Nephron progenitor cell (in vitro differentiated cells): ENCODE data around the gene CBX2.
A peak's percentile ranks its signal among the peaks of the same experiment; 100 is the strongest.
"Not testable (repeated sequence)": the region's sequence is repeated elsewhere in the genome, so short reads cannot be mapped to it uniquely, and the experiment has no call there.

Experiments used
- DNase-seq: peaks from one replicate; pipeline ENCODE4 v3.0.0; 2021
- H3K27ac Mint-ChIP-seq: 2 replicates; pipeline ENCODE4 v1.8.0; 2021; ENCODE audit warnings: mild to moderate bottlenecking, moderate library complexity, mixed read lengths
- H3K27me3 Mint-ChIP-seq: 2 replicates; pipeline ENCODE4 v1.8.0; 2021; ENCODE audit warnings: mild to moderate bottlenecking, low read depth, mixed read lengths; ENCODE audit not compliant: poor library complexity
- H3K36me3 Mint-ChIP-seq: 2 replicates; pipeline ENCODE4 v1.8.0; 2021; ENCODE audit warnings: low read depth, mixed read lengths
- H3K4me1 Mint-ChIP-seq: 2 replicates; pipeline ENCODE4 v1.8.0; 2021; ENCODE audit warnings: mixed read lengths
- H3K4me3 Mint-ChIP-seq: 2 replicates; pipeline ENCODE4 v1.8.0; 2021; ENCODE audit warnings: mild to moderate bottlenecking, moderate library complexity, mixed read lengths
- H3K9me3 Mint-ChIP-seq: 2 replicates; pipeline ENCODE4 v1.8.0; 2021; ENCODE audit warnings: mild to moderate bottlenecking, moderate library complexity, mixed read lengths
- CTCF ChIP-seq: fragments of 200-600 bp; sonication (generic); IDR thresholded peaks from 2 replicates; pipeline ENCODE4 v1.5.0; 2021; ENCODE audit warnings: antibody characterized with exemption

The CBX2 gene

GRCh38 chr17:79769570-79770506, 8.1 kb upstream of the CBX2 start:
- Mint-ChIP-seq H3K27ac (peak overlapping the region; percentile 59), H3K4me1 (peaks cover 46% of the 10 kb centered on the region), H3K36me3 (peaks cover 18% of the 10 kb centered on the region), H3K27me3 (peaks cover 12% of the 10 kb centered on the region), H3K9me3 (peaks cover 11% of the 10 kb centered on the region), H3K4me3 (no peak overlapping the region)
- no peak for TF ChIP-seq CTCF
- DNase-seq = no peak

- no peak for TF ChIP-seq CTCF
- Mint-ChIP-seq H3K36me3 (peaks cover 18% of the 10 kb centered on the region), H3K27me3 (peaks cover 9% of the 10 kb centered on the region), H3K9me3 (peaks cover 11% of the 10 kb centered on the region), H3K4me1 (peaks cover 60% of the 10 kb centered on the region), H3K27ac (no peak overlapping the region), H3K4me3 (no peak overlapping the region)
- DNase-seq = no peak
Observed at GRCh38 chr17:79771276-79771675, 6.7 kb upstream of the CBX2 start.

- not testable (repeated sequence) for H3K27me3 Mint-ChIP-seq, H3K9me3 Mint-ChIP-seq, H3K4me3 Mint-ChIP-seq, H3K27ac Mint-ChIP-seq, DNase-seq
- Mint-ChIP-seq H3K4me1 (peaks cover 65% of the 10 kb centered on the region), H3K36me3 (peaks cover 15% of the 10 kb centered on the region)
Observed at GRCh38 chr17:79772726-79773125, 5.2 kb upstream of the CBX2 start.

- H3K4me1 Mint-ChIP-seq = peaks cover 64% of the 10 kb centered on the region
- H3K27me3 Mint-ChIP-seq = peaks cover 5% of the 10 kb centered on the region
- H3K36me3 Mint-ChIP-seq = peaks cover 8% of the 10 kb centered on the region
- no peak overlapping the region for H3K27ac Mint-ChIP-seq
- H3K9me3 Mint-ChIP-seq = no peaks in the 10 kb centered on the region
- no peak for TF ChIP-seq CTCF
- peak overlapping the region; percentile 13 for H3K4me3 Mint-ChIP-seq
- DNase-seq = no peak
Observed at GRCh38 chr17:79774561-79774975, 3.4 kb upstream of the CBX2 start.

GRCh38 chr17:79775632-79776031, 2.3 kb upstream of the CBX2 start:
- H3K27ac Mint-ChIP-seq = peak overlapping the region; percentile 95
- peak overlapping the region; percentile 75 for H3K4me3 Mint-ChIP-seq
- H3K27me3 Mint-ChIP-seq = peaks cover 8% of the 10 kb centered on the region
- H3K36me3 Mint-ChIP-seq = peaks cover 19% of the 10 kb centered on the region
- no peak for TF ChIP-seq CTCF
- H3K9me3 Mint-ChIP-seq = no peaks in the 10 kb centered on the region
- H3K4me1 Mint-ChIP-seq = peaks cover 70% of the 10 kb centered on the region
- DNase-seq = no peak

- H3K4me3 Mint-ChIP-seq = peak overlapping the region; percentile 75
- H3K4me1 Mint-ChIP-seq = peaks cover 78% of the 10 kb centered on the region
- no peak for TF ChIP-seq CTCF
- no peaks in the 10 kb centered on the region for H3K9me3 Mint-ChIP-seq
- peaks cover 28% of the 10 kb centered on the region for H3K36me3 Mint-ChIP-seq
- peak overlapping the region; percentile 79 for H3K27ac Mint-ChIP-seq
- peaks cover 8% of the 10 kb centered on the region for H3K27me3 Mint-ChIP-seq
- no peak for DNase-seq
Observed at GRCh38 chr17:79776376-79777119, 1.4 kb upstream of the CBX2 start.
